Hematopoietic multipotent progenitor cell treated with erythropoietin and hydrocortisone succinate and interleukin-3 and kit ligand, for 8 days (in vitro differentiated cells): ENCODE measurements around the gene C16orf89.

Experiments
- DNase-seq: peaks from one replicate; pipeline ENCODE4 v3.0.0-alpha.2; 2015

Gene C16orf89

GRCh38 chr16:5027575-5028235, 38.1 kb downstream of the C16orf89 start:
- DNase-seq: no peak

GRCh38 chr16:5027086-5027485, 38.7 kb downstream of the C16orf89 start:
- no peak for DNase-seq

- DNase-seq: no peak
Observed at GRCh38 chr16:5026664-5027063, 39.1 kb downstream of the C16orf89 start.

GRCh38 chr16:5025171-5025632, 40.6 kb downstream of the C16orf89 start:
- DNase-seq: peak; percentile 9

- DNase-seq: peak; percentile 42
Observed at GRCh38 chr16:5024632-5025031, 41.1 kb downstream of the C16orf89 start.

GRCh38 chr16:5022521-5022920, 43.2 kb downstream of the C16orf89 start:
- no peak for DNase-seq

- DNase-seq: no peak
Observed at GRCh38 chr16:5020551-5020950, 45.2 kb downstream of the C16orf89 start.

- DNase-seq: no peak
Observed at GRCh38 chr16:5019775-5020174, 46.0 kb downstream of the C16orf89 start.

GRCh38 chr16:5018793-5019192, 47.0 kb downstream of the C16orf89 start:
- no peak for DNase-seq

GRCh38 chr16:5017678-5017969, 48.1 kb downstream of the C16orf89 start:
- DNase-seq: no peak

GRCh38 chr16:5016967-5017677, 48.6 kb downstream of the C16orf89 start:
- no peak for DNase-seq

- no peak for DNase-seq
Observed at GRCh38 chr16:5015887-5016286, 49.9 kb downstream of the C16orf89 start.

GRCh38 chr16:5015351-5015750, 50.4 kb downstream of the C16orf89 start:
- DNase-seq: no peak

- DNase-seq: no peak
Observed at GRCh38 chr16:5012887-5013286, 52.9 kb downstream of the C16orf89 start.

GRCh38 chr16:5011637-5012036, 54.1 kb downstream of the C16orf89 start:
- no peak for DNase-seq

- DNase-seq: no peak
Observed at GRCh38 chr16:5010576-5011329, 55.0 kb downstream of the C16orf89 start.

GRCh38 chr16:5008311-5008731, 57.4 kb downstream of the C16orf89 start:
- no peak for DNase-seq

- no peak for DNase-seq
Observed at GRCh38 chr16:5007256-5007655, 58.5 kb downstream of the C16orf89 start.

- DNase-seq: no peak
Observed at GRCh38 chr16:5006348-5007193, 59.2 kb downstream of the C16orf89 start.

- DNase-seq: no peak
Observed at GRCh38 chr16:5005916-5006315, 59.8 kb downstream of the C16orf89 start.

GRCh38 chr16:5004311-5004710, 61.4 kb downstream of the C16orf89 start:
- DNase-seq: no peak

- no peak for DNase-seq
Observed at GRCh38 chr16:5003828-5004227, 61.9 kb downstream of the C16orf89 start.

GRCh38 chr16:5003211-5003610, 62.5 kb downstream of the C16orf89 start:
- no peak for DNase-seq
